Testis (tissue), 3 donors: ENCODE measurements around the gene SLC34A2. TPM values are rescaled to one million over a fixed set of nuclear protein-coding genes. Genes with fewer than 3 reads are reported as not detected.

Source experiments
- DNase-seq: peaks from one replicate; pipeline ENCODE4 v3.0.0-alpha.2; 2019
- H3K27ac ChIP-seq, 2 donors: fragments of 200-600 bp; sonication (generic); one replicate each; pipeline ENCODE4 v1.5.1; 2019
- H3K27me3 ChIP-seq: fragments of 200-600 bp; sonication (generic); one replicate; pipeline ENCODE4 v1.5.1; 2019
- H3K36me3 ChIP-seq: fragments of 200-600 bp; sonication (generic); one replicate; pipeline ENCODE4 v1.5.1; 2017; ENCODE audit warnings: low read depth; ENCODE audit errors: missing control alignments
- H3K4me1 ChIP-seq: fragments of 200-600 bp; sonication (generic); one replicate; pipeline ENCODE4 v1.5.1; 2019
- H3K4me3 ChIP-seq, 2 donors: fragments of 200-600 bp; sonication (generic); one replicate each; pipeline ENCODE4 v1.5.1; 2017 to 2019
- H3K9me3 ChIP-seq: fragments of 200-600 bp; sonication (generic); one replicate; pipeline ENCODE4 v1.5.1; 2017
- CTCF ChIP-seq, 3 experiments: fragments of 450-650 bp in 2 of 3; fragments of 200-600 bp in 1 of 3; sonication (generic) in 1 of 3; IDR thresholded peaks; one replicate each; pipeline ENCODE4 v1.5.1; 2016 to 2019; ENCODE audit warnings: antibody characterized with exemption in 3 of 3, mild to moderate bottlenecking in 2 of 3, moderate library complexity in 1 of 3
- POLR2A ChIP-seq: fragments of 450-650 bp; IDR thresholded peaks from one replicate; pipeline ENCODE4 v1.6.1; 2017; ENCODE audit warnings: antibody characterized with exemption, mild to moderate bottlenecking, moderate library complexity
- WGBS, 2 donors: methylation state at CpG; one replicate each; pipeline ENCODE4 v1.1.5; 2018; 5-methylcytosine and 5-hydroxymethylcytosine counted together
- intact Hi-C: fragments of 100-400 bp; cut with DNase I; formaldehyde crosslinking; loops from one replicate; pipeline ENCODE4 v1.15.1; 2023; ENCODE audit warnings: low total_unique reads
- polyA plus RNA-seq: library from polyadenylated mRNA; stranded (reverse); fragments of 350-450 nt; fragmentation: Illumina TruSeq; extraction: RNeasy Lipid Tissue Mini Kit (QIAGEN cat#74804); gene quantifications from one replicate; pipeline ENCODE4 v1.2.3, GENCODE V29; 2014; ENCODE audit warnings: low read depth, low replicate concordance; ENCODE audit not compliant: insufficient read depth
- total RNA-seq, 2 donors: library from RNA; depleted of rRNA; stranded (reverse); fragments of >200 nt; gene quantifications; one replicate each; pipeline ENCODE4 v1.2.3, GENCODE V29; 2016

Gene SLC34A2
- total and polyA plus RNA-seq, 3 donors from 2014 or later = 1.4 to 10.0 (median 2.8) TPM

- Histone ChIP-seq H3K4me1 (no peaks in the 10 kb centered on the region), H3K4me3 (no peak overlapping the region), H3K9me3 (no peaks in the 10 kb centered on the region), H3K27ac (no peak overlapping the region), H3K27me3 (no peaks in the 10 kb centered on the region), H3K36me3 (no peaks in the 10 kb centered on the region)
- no peak for DNase-seq
- intact Hi-C loops = no loop called here
- 41 to 42% methylated on average over 7 to 8 of the region's 8 CpGs for WGBS, 2 donors
- TF ChIP-seq POLR2A = no peak
- no peak for TF ChIP-seq CTCF (IDR thresholded peaks at IDR 0.05)
Observed at GRCh38 chr4:25663781-25664180, 8.1 kb downstream of the SLC34A2 start.

- TF ChIP-seq POLR2A = no peak
- no peak for TF ChIP-seq CTCF (IDR thresholded peaks at IDR 0.05)
- intact Hi-C loops = no loop called here
- no peak overlapping the region for H3K4me3 ChIP-seq
- no peaks in the 10 kb centered on the region for H3K36me3 ChIP-seq
- 81 to 89% methylated on average over 9 of the region's 9 CpGs for WGBS, 2 donors
- no peak overlapping the region for H3K27ac ChIP-seq
- H3K4me1 ChIP-seq = no peaks in the 10 kb centered on the region
- H3K27me3 ChIP-seq = no peaks in the 10 kb centered on the region
- no peak for DNase-seq
- no peaks in the 10 kb centered on the region for H3K9me3 ChIP-seq
Observed at GRCh38 chr4:25666031-25666630, 10.5 kb downstream of the SLC34A2 start.

GRCh38 chr4:25667931-25668557 is 12.4 kb downstream of the SLC34A2 start:
- no peak for TF ChIP-seq POLR2A
- H3K4me3 ChIP-seq = no peak overlapping the region
- H3K27ac ChIP-seq = no peak overlapping the region
- WGBS, 2 donors = 88 to 94% methylated on average over 15 of the region's 15 CpGs
- no peak for DNase-seq
- no peaks in the 10 kb centered on the region for H3K9me3 ChIP-seq
- intact Hi-C loops = no loop called here
- no peaks in the 10 kb centered on the region for H3K36me3 ChIP-seq
- H3K4me1 ChIP-seq = no peaks in the 10 kb centered on the region
- no peaks in the 10 kb centered on the region for H3K27me3 ChIP-seq

GRCh38 chr4:25670991-25671390 is 15.3 kb downstream of the SLC34A2 start:
- 68 to 80% methylated on average over 4 of the region's 4 CpGs for WGBS, 2 donors
- intact Hi-C loops = no loop called here
- TF ChIP-seq POLR2A = no peak
- TF ChIP-seq CTCF (IDR thresholded peaks at IDR 0.05) = no peak
- no peaks in the 10 kb centered on the region for H3K9me3 ChIP-seq
- H3K4me3 ChIP-seq = no peak overlapping the region
- no peaks in the 10 kb centered on the region for H3K27me3 ChIP-seq
- H3K4me1 ChIP-seq = no peaks in the 10 kb centered on the region
- H3K36me3 ChIP-seq = no peaks in the 10 kb centered on the region
- DNase-seq = no peak
- no peak overlapping the region for H3K27ac ChIP-seq

- H3K4me1 ChIP-seq = no peaks in the 10 kb centered on the region
- no peaks in the 10 kb centered on the region for H3K9me3 ChIP-seq
- no peak overlapping the region for H3K4me3 ChIP-seq
- H3K27me3 ChIP-seq = no peaks in the 10 kb centered on the region
- TF ChIP-seq POLR2A (no peak), CTCF (IDR thresholded peaks at IDR 0.05) (no peak)
- intact Hi-C loops = no loop called here
- no peak overlapping the region for H3K27ac ChIP-seq
- 86 to 91% methylated on average over 4 to 5 of the region's 5 CpGs for WGBS, 2 donors
- H3K36me3 ChIP-seq = no peaks in the 10 kb centered on the region
- DNase-seq = no peak
Observed at GRCh38 chr4:25672756-25673155, 17.1 kb downstream of the SLC34A2 start.
